Skeletal muscle tissue (tissue), 4 donors: ENCODE data around the gene IBA57. TPM values are rescaled to one million over a fixed set of nuclear protein-coding genes. Genes with fewer than 3 reads are reported as not detected.
A peak's percentile ranks its signal among the peaks of the same experiment; 100 is the strongest.

Experiments
- H3K27ac ChIP-seq: one replicate; pipeline ENCODE4 v1.7.0; 2013; ENCODE audit warnings: mild to moderate bottlenecking, low read depth, low read length, inconsistent platforms
- H3K27me3 ChIP-seq, 3 donors: one replicate each; pipeline ENCODE4 v1.7.0; 2013; ENCODE audit warnings: low read length in 3 of 3; ENCODE audit not compliant: control insufficient read depth in 3 of 3, insufficient read depth in 3 of 3
- H3K36me3 ChIP-seq, 3 donors: one replicate each; pipeline ENCODE4 v1.7.0; 2013; ENCODE audit warnings: low read length in 3 of 3; ENCODE audit not compliant: control insufficient read depth in 3 of 3, insufficient read depth in 3 of 3
- H3K4me1 ChIP-seq, 3 donors: one replicate each; pipeline ENCODE4 v1.7.0; 2013; ENCODE audit warnings: low read length in 3 of 3, mild to moderate bottlenecking in 3 of 3; ENCODE audit not compliant: control insufficient read depth in 3 of 3, insufficient read depth in 3 of 3
- H3K4me3 ChIP-seq, 3 donors: one replicate each; pipeline ENCODE4 v1.7.0; 2013; ENCODE audit warnings: low read length in 3 of 3
- H3K9ac ChIP-seq, 3 donors: one replicate each; pipeline ENCODE4 v1.7.0; 2013; ENCODE audit warnings: low read length in 3 of 3, mild to moderate bottlenecking in 3 of 3, moderate library complexity in 2 of 3, low read depth in 1 of 3
- H3K9me3 ChIP-seq, 3 donors: one replicate each; pipeline ENCODE4 v1.7.0; 2013; ENCODE audit warnings: low read length in 3 of 3; ENCODE audit not compliant: control insufficient read depth in 3 of 3
- total RNA-seq: library from RNA; depleted of rRNA; stranded (reverse); fragments of >200 nt; gene quantifications from one replicate; pipeline ENCODE4 v1.2.3, GENCODE V29; 2014
- donor health status: Osteomylitis.

Gene IBA57
- total RNA-seq, 1 donor from 2014 or later = 3.1 TPM

DNA sequence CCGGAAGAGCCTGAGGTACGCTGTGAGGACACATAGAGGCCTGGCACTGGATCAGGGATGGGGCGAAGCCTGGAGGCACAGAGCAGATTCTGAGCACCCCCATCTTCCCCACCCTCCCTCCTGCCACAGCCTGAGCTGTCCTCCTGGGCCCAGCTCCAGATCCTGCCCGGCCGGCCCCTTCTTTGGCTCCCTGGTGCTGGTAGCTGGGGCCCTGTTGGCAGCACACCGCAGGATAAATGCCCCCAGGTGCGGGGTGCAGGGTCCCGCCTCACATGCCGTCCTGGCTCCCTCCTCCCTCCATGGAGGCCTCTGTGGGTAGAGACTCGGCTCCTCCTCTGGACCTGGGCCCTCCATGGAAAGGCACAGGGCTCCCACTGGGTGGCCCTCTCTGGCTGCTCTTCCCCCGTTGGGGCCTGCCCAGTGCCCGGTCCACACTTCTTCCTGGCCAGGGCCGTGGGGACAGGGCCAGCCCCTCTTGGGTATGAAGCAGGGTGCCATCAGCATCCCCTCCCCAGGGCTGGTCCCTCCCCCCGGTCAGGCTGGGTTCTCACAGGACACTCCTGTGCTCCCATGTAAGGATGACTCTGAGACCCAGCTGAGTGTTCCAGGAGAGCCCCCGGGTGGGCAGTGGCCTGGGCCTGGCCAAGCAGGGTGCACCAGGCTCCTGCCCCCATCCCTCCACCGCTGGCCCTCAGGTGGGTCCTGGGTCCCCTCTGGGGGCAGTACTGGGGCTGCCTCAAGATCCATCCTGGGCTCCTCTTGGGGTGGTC is 41.2 kb downstream of the IBA57 start:
- Histone ChIP-seq H3K9ac (peak overlapping the region; percentile 20 to 100 (median 70)), H3K4me3 (peak overlapping the region in 2 of 3 donors; percentile 51 to 54), H3K27me3 (peaks cover 0 to 5% (median 0%) of the 10 kb centered on the region in 3 donors), H3K36me3 (peaks cover 0 to 28% (median 2%) of the 10 kb centered on the region in 3 donors), H3K9me3 (no peaks in the 10 kb centered on the region), H3K4me1 (peaks cover 43 to 56% (median 43%) of the 10 kb centered on the region in 3 donors), H3K27ac (peak overlapping the region; percentile 100)

DNA sequence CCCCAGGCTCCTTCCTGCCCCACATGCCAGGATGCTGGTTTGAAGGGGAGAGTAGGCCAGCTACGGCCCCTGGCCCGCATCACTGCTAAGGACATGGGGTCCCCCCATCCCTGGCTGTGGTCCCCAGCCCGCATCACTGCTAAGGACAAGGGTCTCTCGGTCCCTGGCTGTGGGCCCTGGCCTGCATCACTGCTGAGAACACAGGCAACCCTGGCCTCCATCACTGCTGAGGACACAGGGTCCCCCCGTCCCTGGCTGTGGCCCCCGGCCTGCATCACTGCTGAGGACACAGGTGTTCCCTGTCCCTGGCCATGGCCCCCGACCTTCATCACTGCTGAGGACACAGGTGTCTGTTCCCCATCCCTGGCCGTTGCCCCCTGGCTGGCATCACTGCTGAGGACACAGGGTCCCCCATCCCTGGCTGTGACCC is 41.8 kb downstream of the IBA57 start:
- Histone ChIP-seq H3K4me3 (peak overlapping the region in 2 of 3 donors; percentile 51 to 54), H3K27ac (peak overlapping the region; percentile 100), H3K27me3 (peaks cover 0 to 5% (median 1%) of the 10 kb centered on the region in 3 donors), H3K36me3 (peaks cover 0 to 34% (median 5%) of the 10 kb centered on the region in 3 donors), H3K4me1 (peaks cover 45 to 61% (median 45%) of the 10 kb centered on the region in 3 donors), H3K9ac (peak overlapping the region in 2 of 3 donors; percentile 70 to 100), H3K9me3 (no peaks in the 10 kb centered on the region)

DNA sequence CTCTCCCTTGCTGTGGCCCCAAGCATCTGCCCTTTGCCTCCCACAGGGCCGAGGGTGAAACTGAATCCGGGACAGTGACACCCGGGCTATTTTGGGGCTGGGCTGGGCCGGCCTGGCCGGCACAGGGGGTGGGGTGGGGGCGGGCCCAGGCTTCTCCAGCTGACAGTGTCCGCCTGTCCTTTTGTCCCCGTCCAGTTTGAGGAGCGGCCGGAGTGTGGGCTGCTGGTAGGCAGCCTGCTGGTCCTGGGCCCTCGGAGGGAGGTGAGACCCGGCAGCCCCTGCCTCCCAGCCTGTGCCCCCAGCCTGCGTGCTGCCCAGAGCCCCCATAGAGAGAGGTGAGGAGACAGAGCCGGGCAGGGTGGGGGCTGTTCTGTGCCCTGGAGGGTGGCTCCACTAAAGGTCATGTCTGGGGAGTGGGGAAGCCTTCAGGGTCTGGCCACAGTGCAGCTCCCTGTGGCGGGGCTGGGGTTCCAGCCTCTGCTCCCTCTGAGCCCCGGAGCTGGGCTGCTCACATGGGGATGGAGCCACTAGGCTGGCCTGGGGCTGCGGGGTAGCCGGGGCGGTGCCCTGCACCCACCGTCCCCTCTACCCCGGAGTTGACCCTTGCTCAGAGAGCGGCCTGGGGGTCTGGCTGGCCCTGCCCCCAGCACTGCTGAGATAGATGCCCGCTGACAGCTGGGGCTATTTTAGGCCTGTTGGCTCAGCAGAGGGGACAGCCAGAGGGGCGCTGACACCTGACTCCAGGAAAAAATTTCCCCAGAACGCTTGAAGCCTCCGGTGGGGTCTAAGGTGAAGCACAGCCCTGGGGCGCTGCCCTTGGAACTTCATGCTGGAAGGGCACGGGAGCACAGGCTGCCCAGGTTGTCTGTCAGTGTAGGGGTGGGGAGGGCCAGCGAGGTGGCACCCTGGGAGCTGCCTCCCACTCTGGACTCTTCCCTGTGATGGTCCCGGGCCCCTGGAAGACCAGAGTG is 42.5 kb downstream of the IBA57 start, which contains the start of gene OBSCN:
TSS of gene OBSCN (plus strand) at position 194 of the 971 bp plus-strand sequence. CDS start 3,740 bp downstream, outside the sequence.
- peaks cover 48 to 64% (median 51%) of the 10 kb centered on the region in 3 donors for H3K4me1 ChIP-seq
- H3K27ac ChIP-seq = peak within 1 kb of the TSS; percentile 100
- H3K9ac ChIP-seq = peak within 1 kb of the TSS; percentile 98 to 100 (median 100)
- no peaks in the 10 kb centered on the region for H3K9me3 ChIP-seq
- peaks cover 0 to 37% (median 8%) of the 10 kb centered on the region in 3 donors for H3K36me3 ChIP-seq
- H3K4me3 ChIP-seq = peak within 1 kb of the TSS; percentile 82 to 92 (median 89)
- peaks cover 0 to 7% (median 3%) of the 10 kb centered on the region in 3 donors for H3K27me3 ChIP-seq

DNA sequence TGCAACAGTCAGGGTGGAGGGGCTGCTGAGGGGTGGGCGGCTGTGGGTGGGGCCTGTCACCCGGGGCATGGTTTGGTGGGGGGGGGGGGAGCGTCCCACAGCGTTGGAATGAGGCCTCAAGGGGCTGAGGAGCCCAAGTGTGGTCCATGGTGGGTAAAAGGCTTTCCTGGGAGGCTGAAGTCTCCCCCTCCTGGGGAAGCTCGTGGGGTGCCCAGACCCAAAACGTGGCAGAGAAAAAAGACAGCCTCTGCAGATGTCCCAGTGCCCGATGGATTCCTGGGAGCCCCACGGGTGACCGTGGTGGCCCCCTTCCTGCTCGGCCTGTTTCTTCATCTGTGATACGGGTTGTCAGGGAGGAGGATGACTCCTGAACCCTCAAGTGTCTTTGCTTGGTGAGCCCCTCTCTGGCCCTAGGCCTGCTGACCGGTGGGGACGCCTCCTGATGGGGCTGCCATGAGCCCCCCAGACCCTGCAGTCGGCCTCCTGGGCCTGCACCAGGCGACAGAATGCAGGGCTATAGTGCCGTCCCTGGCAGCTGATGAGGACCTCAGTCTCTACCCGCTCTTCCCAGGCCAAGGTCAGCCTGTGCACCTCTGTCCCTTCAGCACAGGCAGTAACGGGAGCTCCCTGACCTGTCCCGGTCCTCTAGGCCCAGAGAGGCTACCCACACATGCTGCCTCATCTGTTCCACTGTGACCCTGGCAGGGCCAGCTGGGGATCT is 43.4 kb downstream of the IBA57 start:
- Histone ChIP-seq H3K27ac (peak overlapping the region; percentile 100), H3K4me1 (peaks cover 50 to 70% (median 55%) of the 10 kb centered on the region in 3 donors), H3K4me3 (peak overlapping the region; percentile 82 to 92 (median 89))

GRCh38 chr1:228209657-228210056 is 44.1 kb downstream of the IBA57 start:
- peaks cover 1 to 44% (median 14%) of the 10 kb centered on the region in 3 donors for H3K36me3 ChIP-seq
- H3K27me3 ChIP-seq = peaks cover 0 to 7% (median 3%) of the 10 kb centered on the region in 3 donors
- H3K9me3 ChIP-seq = no peaks in the 10 kb centered on the region
- peaks cover 57 to 77% (median 62%) of the 10 kb centered on the region in 3 donors for H3K4me1 ChIP-seq
- H3K4me3 ChIP-seq = peak overlapping the region; percentile 82 to 92 (median 89)
- peak overlapping the region; percentile 90 to 100 (median 100) for H3K9ac ChIP-seq
- peak overlapping the region; percentile 100 for H3K27ac ChIP-seq

More for the DNA sequence above, 43.4 kb downstream of the IBA57 start:
- Histone ChIP-seq H3K9ac (peak overlapping the region; percentile 98 to 100 (median 100)), H3K27me3 (peaks cover 0 to 7% (median 3%) of the 10 kb centered on the region in 3 donors), H3K36me3 (peaks cover 0 to 37% (median 8%) of the 10 kb centered on the region in 3 donors), H3K9me3 (no peaks in the 10 kb centered on the region)

- peak overlapping the region; percentile 90 to 100 (median 100) for H3K9ac ChIP-seq
- peaks cover 56 to 77% (median 63%) of the 10 kb centered on the region in 3 donors for H3K4me1 ChIP-seq
- no peaks in the 10 kb centered on the region for H3K9me3 ChIP-seq
- H3K27me3 ChIP-seq = peaks cover 0 to 7% (median 3%) of the 10 kb centered on the region in 3 donors
- H3K27ac ChIP-seq = peak overlapping the region; percentile 100
- peak overlapping the region; percentile 82 to 92 (median 89) for H3K4me3 ChIP-seq
- H3K36me3 ChIP-seq = peaks cover 6 to 49% (median 19%) of the 10 kb centered on the region in 3 donors
Measured at GRCh38 chr1:228210076-228210651, 44.6 kb downstream of the IBA57 start.

DNA sequence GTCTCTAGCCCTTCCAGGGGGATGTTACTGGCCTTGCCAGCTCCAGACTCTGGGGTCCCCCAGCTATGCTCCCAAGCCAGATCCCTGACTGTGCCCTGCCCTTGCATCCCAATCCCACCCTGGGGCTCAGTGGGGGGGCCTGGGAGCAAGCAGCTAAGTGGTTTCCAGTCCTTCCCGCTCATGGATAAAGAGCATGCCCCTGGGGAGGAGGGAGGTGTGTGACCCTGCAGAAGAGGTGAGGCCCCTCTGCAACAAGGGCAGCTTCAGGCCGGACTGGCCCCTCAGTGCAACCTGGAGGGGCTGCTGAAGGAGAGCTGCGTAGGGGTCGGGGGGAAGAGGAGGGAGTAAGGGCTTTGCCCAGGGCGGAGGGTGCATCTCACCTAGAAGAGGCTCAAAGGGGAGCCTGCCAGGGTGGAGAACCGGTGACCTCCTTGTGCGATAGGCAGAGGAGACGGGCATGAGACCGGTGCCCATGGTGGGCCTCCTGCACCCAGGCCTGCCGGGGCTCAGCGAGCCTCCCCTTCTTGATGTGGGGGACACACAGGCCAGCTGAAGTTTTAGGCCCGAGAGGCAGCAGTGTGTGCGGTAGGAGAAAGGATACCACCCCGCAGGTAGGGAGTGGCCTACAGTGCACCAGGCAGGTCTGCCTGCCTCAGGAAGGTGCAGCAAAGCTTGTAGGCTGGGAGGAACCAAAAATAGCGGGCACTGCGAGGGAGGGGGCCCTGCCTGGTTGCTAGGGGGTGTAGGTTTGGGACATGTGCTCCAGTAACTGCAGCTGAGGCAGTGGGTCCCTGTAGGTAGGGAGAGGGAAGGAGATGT is 45.3 kb downstream of the IBA57 start:
- Histone ChIP-seq H3K36me3 (peaks cover 8 to 57% (median 26%) of the 10 kb centered on the region in 3 donors), H3K4me3 (peak overlapping the region; percentile 77 to 87 (median 84)), H3K27ac (peak overlapping the region; percentile 100), H3K9ac (peak overlapping the region; percentile 66 to 100 (median 97)), H3K9me3 (no peaks in the 10 kb centered on the region), H3K4me1 (peaks cover 56 to 77% (median 63%) of the 10 kb centered on the region in 3 donors), H3K27me3 (peaks cover 0 to 7% (median 3%) of the 10 kb centered on the region in 3 donors)
